Measurements from ENCODE around the gene CFL2.

- TF ChIP-seq CTCF (IDR thresholded peaks at IDR 0.05), result no peak
- TF ChIP-seq POLR2A (IDR thresholded peaks at IDR 0.05), result no peak
- TF ChIP-seq POLR2AphosphoS5 (IDR thresholded peaks at IDR 0.05), result no peak
Measured at GRCh38 chr14:34692898-34693227, 21.5 kb downstream of the CFL2 start.
